MM.1S (cell line): ENCODE data around the gene TPRN.

Experiments used
- CTCF ChIP-seq: fragments of 300-600 bp; sonication (generic); IDR thresholded peaks from 2 replicates; pipeline ENCODE4 v1.5.1; 2016; ENCODE audit warnings: antibody characterized with exemption, low read length, mixed read lengths
- EZH2 ChIP-seq: fragments of 300-600 bp; sonication (generic); optimal IDR thresholded peaks from 2 replicates; pipeline ENCODE3; 2017; ENCODE audit warnings: low read depth, mild to moderate bottlenecking, antibody characterized with exemption, low read length, mixed read lengths

GRCh38 chr9:137148661-137149060 lies 51.9 kb downstream of the TPRN start:
- TF ChIP-seq CTCF (no peak), EZH2 (no peak)
